Pancreas (tissue), 10 donors: ENCODE data around the gene ZC3H18. TPM values are rescaled to one million over a fixed set of nuclear protein-coding genes. Genes with fewer than 3 reads are reported as not detected.

Experiments
- ATAC-seq, 4 donors: fragments of 200-7000 bp; cut with Tn5 transposase; one replicate each; pipeline versions ENCODE4 v1.8.0 to v1.9.1; 2020; ENCODE audit warnings: mild to moderate bottlenecking in 4 of 4, moderate library complexity in 4 of 4
- DNase-seq, 6 donors: peaks; one replicate each; pipeline ENCODE4 v3.0.0-alpha.2; 2020
- FAIRE-seq: peaks from 2 replicates; lab custom pipeline; 2012; peaks lifted over from hg19 to GRCh38; lab: Jason Lieb, UNC
- H3K27ac ChIP-seq, 4 donors: fragments of 200-600 bp; sonication (generic); 1 replicate in 3 of 4; 2 replicates in 1 of 4; pipeline versions ENCODE4 v1.5.0 to v1.8.0; 2020
- H3K27me3 ChIP-seq, 4 donors: fragments of 200-600 bp; one replicate each; pipeline ENCODE4 v1.8.0; 2021
- H3K36me3 ChIP-seq, 3 donors: fragments of 200-600 bp; sonication (generic) in 1 of 3; one replicate each; pipeline versions ENCODE4 v1.5.0 to v1.8.0; 2020 to 2021
- H3K4me1 ChIP-seq, 3 donors: fragments of 200-600 bp; one replicate each; pipeline ENCODE4 v1.8.0; 2021
- H3K4me3 ChIP-seq, 4 donors: fragments of 200-600 bp; sonication (generic) in 2 of 4; one replicate each; pipeline versions ENCODE4 v1.5.0 to v1.8.0; 2020 to 2021
- H3K9me3 ChIP-seq, 4 donors: fragments of 200-600 bp; one replicate each; pipeline ENCODE4 v1.8.0; 2021
- WGBS, 2 donors: extraction: QIAGEN DNeasy Blood & Tissue Kit; methylation state at CpG; one replicate each; pipeline ENCODE4 v1.1.7; 2013; 5-methylcytosine and 5-hydroxymethylcytosine counted together
- intact Hi-C, 3 donors: fragments of 100-400 bp; cut with DNase I; formaldehyde crosslinking; loops; one replicate each; pipeline versions ENCODE4 v1.11.1 to v1.14.2; 2022
- polyA plus RNA-seq, 2 donors: library from polyadenylated mRNA; stranded (reverse); fragments of 200-250 nt; gene quantifications; one replicate each; pipeline ENCODE4 v1.2.3, GENCODE V29; 2013
- total RNA-seq, 6 donors: library from RNA; stranded (reverse); fragmentation: NEBNext Ultra II Directional in 4 of 6; extraction: Animal tissue kit (Norgen Biotek cat#: 25700) in 4 of 6; gene quantifications; one replicate each; pipeline versions ENCODE4 v1.2.1 to v1.2.4, GENCODE V29; 2021 to 2023
- TF ChIP-seq, protein P1 (sequence below), 4 donors: fragments of 200-600 bp; sonication (generic) in 3 of 4; IDR thresholded peaks; one replicate each; pipeline versions ENCODE4 v1.5.0 to v1.8.0; 2021; ENCODE audit warnings: antibody characterized with exemption in 4 of 4
- donor health status: healthy with polysubstance abuse.
- donor health status: DM: no; HTN: no; CAD: no; lungs with moderate emphysema.
- donor health status: DM: no; HTN: no; CAD: no.
- donor health status: control.
- donor health status: control.
- donor health status: Bipolar disorder and iron deficiency.
- donor health status: DM: yes; HTN: yes; CAD: no.
- donor health status: DM: no; HTN: no; CAD: no.
- donor health status: DM: no; HTN: no; CAD: no.
- donor health status: DM: yes; HTN: yes; CAD: no.

Gene ZC3H18
- 10 to 100 TPM; 12.2 to 19.6 (median 16.6) TPM for total RNA-seq
- polyA plus RNA-seq, result 10 to 100 TPM; 19.1 to 27.6 TPM

DNA sequence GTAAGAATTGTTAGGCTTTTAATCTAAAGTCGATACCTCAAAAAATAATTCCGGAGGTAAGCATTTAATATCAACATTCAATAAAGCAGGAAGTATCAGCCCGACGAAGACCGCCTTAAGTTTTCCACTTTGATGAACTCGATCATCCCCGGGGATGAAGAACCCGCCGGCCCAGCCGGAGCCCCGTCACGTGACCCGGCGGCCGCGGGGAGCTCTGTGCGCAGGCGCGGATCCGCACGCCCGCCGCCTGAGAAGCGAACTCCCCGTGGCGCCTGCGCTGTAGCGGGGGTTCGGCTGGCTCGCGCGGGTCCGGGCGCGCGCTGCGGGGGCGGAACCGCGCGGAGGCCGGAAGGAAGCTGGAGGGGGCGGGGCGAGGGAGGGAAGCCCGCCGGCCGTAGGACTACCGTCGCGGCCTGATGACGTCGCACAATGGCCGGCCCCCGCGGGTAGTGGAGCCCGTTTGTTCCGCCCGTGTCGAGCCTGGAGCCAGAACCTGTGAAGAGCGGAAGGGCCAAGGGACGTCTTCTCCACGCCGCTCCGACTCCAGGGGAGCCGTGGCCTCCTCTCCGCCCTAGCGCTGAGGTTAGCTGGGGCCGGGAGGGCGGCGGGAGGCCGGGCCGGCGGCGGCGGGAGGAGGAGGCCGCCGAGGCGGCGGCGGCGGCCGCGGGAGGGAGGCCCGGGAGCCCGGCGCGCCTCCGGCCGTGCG is at the start of gene ZC3H18:
Gene ZC3H18, plus strand, starts transcription at position 419 of the 706 bp plus-strand sequence. CDS start 6,721 bp downstream, outside the sequence.
- WGBS, 2 donors, result 0 to 1% methylated on average over 44 to 90 of the region's 90 CpGs
- DNase-seq (peak; percentile 94 to 100 (median 98)), ATAC-seq (peak; percentile 98 to 100 (median 99)), FAIRE-seq (no peak)
- peak within 1 kb of the TSS; percentile 72 to 94 (median 87) for H3K4me3 ChIP-seq
- no peaks in the 10 kb centered on the region for H3K9me3 ChIP-seq
- no peaks in the 10 kb centered on the region for H3K27me3 ChIP-seq
- TF ChIP-seq, protein P1, sequence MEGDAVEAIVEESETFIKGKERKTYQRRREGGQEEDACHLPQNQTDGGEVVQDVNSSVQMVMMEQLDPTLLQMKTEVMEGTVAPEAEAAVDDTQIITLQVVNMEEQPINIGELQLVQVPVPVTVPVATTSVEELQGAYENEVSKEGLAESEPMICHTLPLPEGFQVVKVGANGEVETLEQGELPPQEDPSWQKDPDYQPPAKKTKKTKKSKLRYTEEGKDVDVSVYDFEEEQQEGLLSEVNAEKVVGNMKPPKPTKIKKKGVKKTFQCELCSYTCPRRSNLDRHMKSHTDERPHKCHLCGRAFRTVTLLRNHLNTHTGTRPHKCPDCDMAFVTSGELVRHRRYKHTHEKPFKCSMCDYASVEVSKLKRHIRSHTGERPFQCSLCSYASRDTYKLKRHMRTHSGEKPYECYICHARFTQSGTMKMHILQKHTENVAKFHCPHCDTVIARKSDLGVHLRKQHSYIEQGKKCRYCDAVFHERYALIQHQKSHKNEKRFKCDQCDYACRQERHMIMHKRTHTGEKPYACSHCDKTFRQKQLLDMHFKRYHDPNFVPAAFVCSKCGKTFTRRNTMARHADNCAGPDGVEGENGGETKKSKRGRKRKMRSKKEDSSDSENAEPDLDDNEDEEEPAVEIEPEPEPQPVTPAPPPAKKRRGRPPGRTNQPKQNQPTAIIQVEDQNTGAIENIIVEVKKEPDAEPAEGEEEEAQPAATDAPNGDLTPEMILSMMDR (IDR thresholded peaks at IDR 0.05), result no peak
- peak within 1 kb of the TSS in 3 of 4 donors; percentile 58 to 62 (median 62) for H3K27ac ChIP-seq
- no peaks in the 10 kb centered on the region for H3K36me3 ChIP-seq
- peaks cover 12 to 19% (median 13%) of the 10 kb centered on the region in 3 donors for H3K4me1 ChIP-seq
- intact Hi-C loops, result loop anchor here in 1 of 3 donors (10.0 kb wide), 1 partner anchor 125 kb away; no protein-coding TSS in a partner anchor

DNA sequence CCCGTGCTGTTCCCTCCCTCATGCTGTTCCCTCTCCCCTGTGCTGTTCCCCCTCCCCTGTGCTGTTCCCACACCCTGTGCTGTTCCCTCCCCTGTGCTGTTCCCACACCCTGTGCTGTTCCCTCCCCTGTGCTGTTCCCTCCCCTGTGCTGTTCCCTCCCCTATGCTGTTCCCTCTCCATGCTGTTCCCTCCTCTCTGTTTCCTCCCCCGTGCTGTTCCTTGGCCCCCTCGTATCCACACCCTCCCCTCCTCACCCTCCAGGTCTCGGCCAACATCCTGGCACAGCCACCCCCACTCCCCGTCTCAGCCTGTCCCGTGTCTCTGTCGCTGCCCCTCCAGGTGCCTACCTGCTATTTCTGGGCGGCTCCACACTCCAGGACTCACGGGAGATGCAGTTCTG is 48.5 kb upstream of the ZC3H18 start:
- H3K4me3 ChIP-seq, result no peak overlapping the region
- TF ChIP-seq, protein P1 (IDR thresholded peaks at IDR 0.05), result no peak
- H3K27me3 ChIP-seq, result no peaks in the 10 kb centered on the region
- no peak for ATAC-seq
- H3K36me3 ChIP-seq, result peaks cover 0 to 7% (median 0%) of the 10 kb centered on the region in 3 donors
- DNase-seq, result no peak
- intact Hi-C loops, result no loop called here
- 82 to 84% methylated on average over 9 of the region's 9 CpGs for WGBS, 2 donors
- H3K9me3 ChIP-seq, result no peaks in the 10 kb centered on the region
- peaks cover 0 to 3% (median 0%) of the 10 kb centered on the region in 3 donors for H3K4me1 ChIP-seq
- H3K27ac ChIP-seq, result no peak overlapping the region
- no peak for FAIRE-seq

DNA sequence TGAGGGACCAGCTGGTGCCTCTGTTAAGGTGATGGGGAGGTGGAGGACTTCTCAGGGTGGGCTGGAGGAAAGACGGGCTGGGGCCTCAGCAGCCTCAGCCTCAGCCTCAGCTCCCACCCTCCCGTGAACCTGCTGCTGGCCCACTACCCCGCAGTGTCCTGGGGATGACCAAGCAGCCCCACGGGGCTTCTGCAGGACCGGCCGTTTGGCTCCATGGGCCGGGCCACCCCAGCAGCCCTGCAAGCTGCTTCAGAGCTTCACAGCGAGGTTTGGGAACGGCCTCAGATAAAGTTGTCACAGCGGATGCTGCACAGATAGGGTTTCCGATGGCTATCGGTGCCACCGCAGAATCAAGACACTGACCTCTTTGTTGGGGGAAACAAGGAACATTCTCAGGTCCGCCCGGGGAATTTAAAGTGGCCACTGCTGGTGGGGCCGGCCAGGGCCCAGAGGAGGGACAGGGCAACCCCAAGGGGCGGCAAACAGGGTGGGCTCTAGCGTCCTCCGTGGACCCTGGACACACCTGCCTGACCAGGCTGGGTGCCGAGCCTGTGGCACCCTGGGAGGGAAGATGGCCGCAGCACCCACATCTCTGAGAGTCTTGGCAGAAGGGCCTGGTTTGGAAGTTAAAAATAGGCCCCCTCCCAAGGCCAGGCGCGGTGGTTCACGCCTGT is 47.8 kb upstream of the ZC3H18 start:
- FAIRE-seq, result no peak
- ATAC-seq, result no peak

DNA sequence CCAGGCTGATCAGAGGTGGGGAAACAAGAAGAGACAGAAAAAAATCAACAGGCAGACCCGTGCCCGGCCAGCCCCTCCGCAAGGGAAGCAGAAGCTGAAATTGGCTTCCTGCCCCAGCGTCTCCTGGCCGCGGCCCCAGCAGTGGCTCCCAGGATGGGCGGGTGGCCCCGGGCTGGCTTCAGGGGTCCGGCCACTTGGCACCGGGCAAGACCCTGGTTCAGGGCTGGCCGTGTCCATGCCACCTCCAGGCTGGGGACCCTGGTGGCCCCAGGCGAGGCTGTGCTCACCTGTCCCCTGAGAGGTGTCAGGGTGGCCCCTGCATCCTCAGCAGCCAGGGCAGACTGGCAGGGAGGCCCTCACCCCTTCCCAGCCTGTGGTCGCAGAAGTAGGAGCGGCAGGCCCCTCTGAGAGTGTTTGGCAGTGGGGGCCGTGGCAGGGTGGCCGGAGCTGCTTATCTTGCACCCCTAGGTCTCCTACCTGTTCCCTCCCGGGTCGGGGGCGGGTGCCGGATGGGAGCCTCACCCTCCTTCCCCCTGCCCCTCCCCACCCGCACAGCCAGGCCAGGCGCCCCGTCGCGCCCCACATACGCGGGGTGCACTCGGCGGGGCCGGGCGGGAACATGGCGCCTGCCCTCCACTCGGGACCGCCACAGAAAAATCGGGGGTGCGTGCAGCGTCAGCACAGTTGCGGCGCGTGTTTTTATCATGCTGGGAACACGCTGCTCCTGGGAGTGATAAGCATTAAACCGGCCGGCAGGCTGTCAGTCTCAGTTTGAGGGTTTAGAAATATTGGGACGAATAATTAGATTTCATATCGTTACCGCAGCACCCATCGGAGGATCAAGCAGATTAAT is 46.7 kb upstream of the ZC3H18 start:
- FAIRE-seq (no peak), DNase-seq (peak in 1 of 6 donors; percentile 69), ATAC-seq (no peak)
- no peaks in the 10 kb centered on the region for H3K27me3 ChIP-seq
- TF ChIP-seq, protein P1 (IDR thresholded peaks at IDR 0.05), result no peak
- H3K4me3 ChIP-seq, result no peak overlapping the region
- 60 to 72% methylated on average over 47 of the region's 47 CpGs for WGBS, 2 donors
- H3K9me3 ChIP-seq, result no peaks in the 10 kb centered on the region
- H3K27ac ChIP-seq, result no peak overlapping the region
- peaks cover 0 to 9% (median 0%) of the 10 kb centered on the region in 3 donors for H3K36me3 ChIP-seq
- H3K4me1 ChIP-seq, result peaks cover 0 to 3% (median 0%) of the 10 kb centered on the region in 3 donors
- intact Hi-C loops, result no loop called here

More for the DNA sequence above, 47.8 kb upstream of the ZC3H18 start:
- Histone ChIP-seq H3K9me3 (no peaks in the 10 kb centered on the region), H3K27me3 (no peaks in the 10 kb centered on the region), H3K27ac (no peak overlapping the region), H3K4me1 (peaks cover 0 to 3% (median 0%) of the 10 kb centered on the region in 3 donors), H3K36me3 (peaks cover 0 to 7% (median 0%) of the 10 kb centered on the region in 3 donors), H3K4me3 (no peak overlapping the region)
- intact Hi-C loops, result no loop called here
- TF ChIP-seq, protein P1 (IDR thresholded peaks at IDR 0.05), result no peak
- WGBS, 2 donors, result 79 to 83% methylated on average over 24 of the region's 24 CpGs
- DNase-seq, result peak in 1 of 6 donors; percentile 52
